GM12891 (cell line): ENCODE results near the gene OSGIN1.

Experiments
- DNase-seq: peaks from one replicate; pipeline ENCODE4 v3.0.0; 2011; ENCODE audit warnings: low spot score; ENCODE audit not compliant: insufficient read length
- FAIRE-seq: peaks from 2 replicates; lab custom pipeline; 2011; peaks lifted over from hg19 to GRCh38; lab: Jason Lieb, UNC
- PAX5 ChIP-seq: IDR thresholded peaks from 2 replicates; pipeline ENCODE4 v1.6.1; 2011; ENCODE audit warnings: low read length, moderate library complexity, mild to moderate bottlenecking; ENCODE audit not compliant: insufficient read depth, severe bottlenecking
- POLR2A ChIP-seq: IDR thresholded peaks from 2 replicates; pipeline ENCODE4 v1.6.1; 2011; ENCODE audit warnings: low read depth, low read length, control low read depth
- POLR2AphosphoS5 ChIP-seq: IDR thresholded peaks from 2 replicates; pipeline ENCODE4 v1.6.1; 2011; ENCODE audit warnings: low read depth, low read length, control low read depth
- POU2F2 ChIP-seq: IDR thresholded peaks from 2 replicates; pipeline ENCODE4 v1.6.1; 2011; ENCODE audit warnings: low read depth, mild to moderate bottlenecking, control low read depth, low read length, moderate library complexity
- SPI1 ChIP-seq: IDR thresholded peaks from 2 replicates; pipeline ENCODE4 v1.6.1; 2011; ENCODE audit warnings: low read depth, low read length, control low read depth
- TAF1 ChIP-seq: IDR thresholded peaks from 2 replicates; pipeline ENCODE4 v1.6.1; 2011; ENCODE audit warnings: low read depth, low read length, control low read depth

Gene OSGIN1

DNA sequence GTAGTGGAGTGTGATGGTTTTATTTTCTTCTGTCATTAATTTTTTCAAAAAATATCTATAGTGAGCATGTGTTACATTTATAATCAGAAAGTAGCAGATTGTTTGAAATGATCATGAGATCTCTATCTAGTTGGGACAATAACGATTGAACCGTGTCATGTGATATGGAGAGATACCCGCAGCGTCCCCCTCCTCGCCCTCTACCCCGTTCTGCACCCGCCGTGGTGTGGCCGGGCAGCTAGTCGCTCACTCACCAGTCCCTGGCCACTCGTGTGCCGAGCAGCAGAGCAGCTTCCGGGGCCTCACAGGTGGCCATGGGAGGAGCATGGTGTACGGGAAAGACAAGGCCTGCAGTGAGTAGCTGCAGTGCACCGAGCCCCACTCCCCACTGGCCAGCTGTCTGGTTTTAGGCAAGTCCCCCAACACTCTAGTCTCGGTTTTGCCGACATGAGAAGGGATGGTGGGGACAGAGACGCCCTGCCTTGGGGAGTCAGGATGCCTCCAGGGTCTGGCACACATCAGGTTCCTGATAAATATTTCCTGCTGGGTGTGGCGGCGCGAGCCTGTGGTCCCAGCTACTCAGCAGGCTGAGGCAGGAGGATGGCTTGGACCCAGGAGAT is 38.8 kb upstream of the OSGIN1 start:
- TF ChIP-seq POLR2A (no peak), POLR2AphosphoS5 (no peak), TAF1 (no peak), PAX5 (no peak), POU2F2 (no peak), SPI1 (no peak)
- DNase-seq, result no peak
- FAIRE-seq, result no peak

DNA sequence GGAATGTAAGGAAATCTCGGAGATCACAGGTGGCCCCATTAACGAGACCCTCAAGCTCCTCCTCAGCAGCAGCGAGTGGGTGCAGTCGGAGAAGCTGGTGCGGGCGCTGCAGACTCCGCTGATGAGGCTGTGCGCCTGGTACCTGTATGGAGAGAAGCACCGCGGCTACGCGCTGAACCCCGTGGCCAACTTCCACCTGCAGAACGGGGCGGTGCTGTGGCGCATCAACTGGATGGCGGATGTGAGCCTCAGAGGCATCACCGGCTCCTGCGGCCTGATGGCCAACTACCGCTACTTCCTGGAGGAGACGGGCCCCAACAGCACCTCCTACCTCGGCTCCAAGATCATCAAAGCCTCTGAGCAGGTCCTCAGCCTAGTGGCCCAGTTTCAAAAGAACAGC is 38.0 kb upstream of the OSGIN1 start:
- FAIRE-seq (no peak), DNase-seq (peak; percentile 7)
- TF ChIP-seq TAF1 (no peak), SPI1 (no peak), POLR2A (no peak), PAX5 (no peak)

DNA sequence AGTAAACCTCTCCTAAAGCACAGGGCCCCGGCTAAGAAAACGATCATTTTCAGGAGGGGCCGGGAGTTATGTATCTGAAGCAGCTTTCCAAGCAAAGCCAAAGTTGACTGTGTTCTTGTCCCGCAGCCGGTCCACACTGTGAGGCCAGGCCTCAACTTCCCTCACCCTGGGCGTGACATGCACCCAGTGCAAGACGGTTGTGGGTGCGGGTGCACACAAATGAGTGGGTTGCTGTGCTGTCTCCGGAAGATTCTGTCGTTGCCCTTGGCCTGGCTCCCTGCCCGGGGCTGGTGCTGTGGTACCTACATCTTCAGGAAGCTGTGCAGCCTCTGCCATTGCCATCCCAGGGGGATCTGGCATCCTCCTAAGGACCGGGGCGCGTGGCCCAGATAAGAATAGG is 37.5 kb upstream of the OSGIN1 start:
- TF ChIP-seq POLR2A (no peak), TAF1 (no peak), PAX5 (no peak), POU2F2 (no peak), SPI1 (no peak), POLR2AphosphoS5 (no peak)
- FAIRE-seq, result no peak
- DNase-seq, result peak; percentile 10

DNA sequence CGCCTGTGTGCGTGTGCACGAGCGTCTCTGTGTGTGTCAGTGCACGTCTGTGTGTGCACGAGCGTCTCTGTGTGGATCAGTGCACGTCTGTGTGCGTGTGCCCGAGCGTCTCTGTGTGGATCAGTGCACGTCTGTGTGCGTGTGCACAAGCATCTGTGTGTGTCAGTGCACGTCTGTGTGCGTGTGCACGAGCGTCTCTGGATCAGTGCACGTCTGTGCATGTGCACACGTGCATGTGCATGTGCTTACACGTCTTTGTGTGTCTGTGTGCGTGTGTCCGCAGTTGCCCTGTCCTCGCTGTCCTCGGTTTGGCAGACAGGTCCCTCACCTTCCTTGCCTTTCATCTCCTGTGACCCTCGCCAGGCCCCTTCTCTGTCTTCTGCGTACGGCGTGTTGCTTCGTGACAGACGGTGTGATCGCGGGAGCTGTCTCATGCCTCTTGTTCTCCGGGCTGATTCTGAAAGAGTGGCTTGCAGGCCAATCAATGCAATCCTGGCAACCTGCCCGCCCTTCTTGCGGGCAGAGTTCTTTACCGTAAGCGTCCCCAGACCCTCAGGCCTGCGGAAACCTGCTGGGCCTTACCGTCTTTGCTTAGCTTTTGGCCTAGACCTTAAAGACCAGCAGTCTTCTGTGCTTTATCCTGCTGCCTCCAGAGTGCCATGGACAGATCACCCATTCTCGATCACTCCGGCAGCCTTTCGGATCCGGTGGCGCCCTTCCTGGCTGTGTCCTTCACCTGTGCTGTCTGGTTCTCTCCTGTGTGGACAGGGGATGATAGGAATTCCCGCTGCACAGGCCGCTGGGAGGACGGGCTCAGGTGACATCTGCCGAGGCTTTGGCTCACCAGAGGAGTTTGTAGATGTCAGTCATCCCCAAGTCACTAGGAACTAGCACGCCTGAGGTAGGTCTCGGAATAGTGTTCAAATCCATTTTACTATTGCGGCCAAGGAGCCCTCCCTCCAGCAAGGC is 35.6 kb upstream of the OSGIN1 start:
- FAIRE-seq, result no peak

DNA sequence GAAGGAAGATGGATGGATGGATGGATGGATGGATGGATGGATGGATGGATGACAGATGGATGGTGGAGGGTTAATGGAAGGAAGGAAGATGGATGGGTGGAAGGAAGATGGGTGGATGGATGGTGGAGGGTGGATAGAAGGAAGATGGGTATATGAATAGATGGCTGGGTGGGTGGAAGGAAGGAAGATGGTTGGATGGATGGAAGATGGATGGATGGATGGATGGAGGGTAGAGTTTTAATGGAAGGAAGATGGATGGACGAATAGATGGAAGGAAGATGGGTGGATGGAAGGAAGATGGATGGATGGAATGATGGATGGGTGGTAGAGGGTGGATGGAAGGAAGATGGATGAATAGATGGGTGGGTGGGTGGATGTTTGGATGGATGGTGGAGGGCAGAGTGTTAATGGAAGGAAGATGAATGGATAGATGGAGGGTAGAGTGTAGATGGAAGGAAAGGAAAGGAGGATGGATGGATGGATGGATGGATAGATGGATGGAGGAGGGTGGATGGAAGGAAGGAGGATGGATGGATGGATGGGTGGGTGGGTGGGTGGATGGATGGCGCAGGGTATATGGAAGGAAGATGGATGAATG is 32.0 kb upstream of the OSGIN1 start:
- DNase-seq (no peak), FAIRE-seq (no peak)
- TF ChIP-seq TAF1, result no peak
- no peak for TF ChIP-seq POU2F2
- TF ChIP-seq POLR2AphosphoS5, result no peak
- no peak for TF ChIP-seq SPI1
- no peak for TF ChIP-seq POLR2A
- no peak for TF ChIP-seq PAX5

More for the DNA sequence above, 35.6 kb upstream of the OSGIN1 start:
- DNase-seq, result no peak
- TF ChIP-seq POU2F2, result no peak
- TF ChIP-seq POLR2A, result no peak
- no peak for TF ChIP-seq POLR2AphosphoS5
- no peak for TF ChIP-seq SPI1
- no peak for TF ChIP-seq PAX5
- no peak for TF ChIP-seq TAF1

DNA sequence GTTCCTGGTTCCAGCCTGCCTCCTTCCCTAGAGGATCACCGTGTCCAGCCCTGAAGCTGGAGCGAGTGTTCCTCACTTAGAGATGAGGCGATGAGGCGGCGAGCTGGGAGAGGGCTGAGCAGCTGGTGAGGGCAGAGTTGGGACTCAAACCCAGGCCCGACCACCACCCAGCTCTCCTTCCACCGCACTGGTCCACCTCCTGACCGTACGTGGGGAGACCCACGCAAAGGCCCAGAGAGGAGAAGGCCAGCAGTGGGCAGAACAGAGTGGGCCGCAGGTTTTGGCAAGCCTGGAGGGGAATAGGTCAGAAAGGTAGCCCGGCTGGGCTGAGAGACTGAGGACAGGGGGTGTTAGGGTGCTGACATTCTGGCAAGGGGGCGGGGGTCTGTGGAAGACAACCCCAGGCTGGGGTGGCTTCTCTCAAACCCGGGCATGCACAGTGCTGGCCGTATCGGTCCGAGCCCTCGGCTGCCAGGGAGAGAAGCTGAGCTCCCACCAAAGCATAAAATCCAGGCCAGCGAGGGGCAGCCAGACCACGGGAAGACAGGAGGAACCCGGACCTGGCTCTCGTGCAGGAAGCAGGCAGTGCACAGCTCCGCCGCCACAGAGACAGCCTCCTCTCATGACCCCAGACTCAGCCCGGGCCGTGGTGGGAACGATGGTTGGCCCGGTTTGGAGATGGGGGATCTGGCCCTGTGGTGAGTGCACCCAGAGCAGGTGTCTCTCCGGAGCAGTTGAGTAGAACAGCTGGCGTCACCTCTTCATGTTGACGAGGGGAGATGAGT is 29.3 kb upstream of the OSGIN1 start:
- no peak for FAIRE-seq
- no peak for DNase-seq
- no peak for TF ChIP-seq POLR2AphosphoS5
- no peak for TF ChIP-seq POLR2A
- no peak for TF ChIP-seq PAX5

DNA sequence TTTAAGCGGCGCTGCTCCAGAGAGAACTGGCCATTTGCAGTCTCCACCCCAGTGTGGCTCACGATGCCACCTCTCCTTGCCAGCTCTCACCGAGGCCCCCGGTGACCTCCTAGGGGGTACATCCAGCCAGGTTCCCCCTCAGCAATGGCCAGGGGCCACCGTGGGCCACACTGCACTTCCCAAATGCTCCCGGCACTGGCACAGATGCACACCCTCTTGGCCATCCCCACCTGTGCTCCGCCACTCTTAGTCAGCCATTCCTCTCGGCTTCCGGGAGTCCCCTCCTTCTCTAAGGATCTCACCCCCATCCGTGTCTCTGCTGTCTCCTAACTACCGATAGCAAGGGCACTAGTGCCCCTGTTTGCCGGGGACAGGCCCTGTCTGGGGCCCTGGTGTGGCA is 28.4 kb upstream of the OSGIN1 start:
- FAIRE-seq (no peak), DNase-seq (no peak)
- TF ChIP-seq PAX5, result no peak
- no peak for TF ChIP-seq POU2F2
- TF ChIP-seq SPI1, result no peak
- TF ChIP-seq POLR2A, result no peak
- no peak for TF ChIP-seq TAF1
- TF ChIP-seq POLR2AphosphoS5, result no peak

DNA sequence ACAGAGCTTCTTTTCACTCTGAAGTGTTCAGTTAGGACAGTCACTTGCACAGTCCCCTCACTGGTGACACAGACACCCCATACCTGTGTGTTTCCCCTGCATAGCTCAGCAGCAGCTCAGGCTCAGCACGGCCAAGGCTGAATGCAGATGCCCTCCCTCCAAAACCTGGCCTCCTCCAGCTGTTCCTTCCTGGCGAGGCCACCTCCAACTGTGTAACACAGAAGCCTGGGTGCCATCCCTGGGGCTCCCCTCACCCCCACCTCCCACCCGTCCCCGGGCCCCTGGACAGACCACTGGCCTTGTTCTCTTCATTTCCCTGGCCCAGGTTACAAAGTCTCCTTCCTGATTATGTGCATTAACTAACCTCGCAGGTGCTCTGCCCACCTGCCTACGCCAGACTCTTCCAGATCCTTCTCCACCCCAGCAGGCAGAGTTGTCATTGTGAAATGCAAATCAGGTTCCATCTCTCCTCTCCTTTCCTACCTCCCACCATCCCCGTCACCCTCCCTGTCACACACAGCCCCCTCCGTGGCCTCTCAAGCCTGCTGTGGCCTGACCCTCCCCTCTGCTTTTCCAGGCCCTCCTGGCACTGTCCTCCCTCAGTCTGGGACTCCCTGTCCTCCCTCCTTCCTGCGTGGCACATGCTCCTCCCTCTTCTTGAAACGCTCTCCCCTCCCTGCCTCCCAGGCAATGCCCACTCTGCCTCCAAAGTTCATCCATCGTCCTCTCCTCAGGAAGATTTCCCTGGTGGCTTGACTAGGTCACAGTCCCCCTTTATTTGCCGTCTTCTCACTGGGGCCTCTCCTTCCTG is 27.7 kb upstream of the OSGIN1 start:
- no peak for TF ChIP-seq POLR2A
- no peak for TF ChIP-seq POU2F2
- no peak for TF ChIP-seq POLR2AphosphoS5
- TF ChIP-seq SPI1, result no peak
- TF ChIP-seq TAF1, result no peak
- no peak for TF ChIP-seq PAX5
- FAIRE-seq (no peak), DNase-seq (no peak)

DNA sequence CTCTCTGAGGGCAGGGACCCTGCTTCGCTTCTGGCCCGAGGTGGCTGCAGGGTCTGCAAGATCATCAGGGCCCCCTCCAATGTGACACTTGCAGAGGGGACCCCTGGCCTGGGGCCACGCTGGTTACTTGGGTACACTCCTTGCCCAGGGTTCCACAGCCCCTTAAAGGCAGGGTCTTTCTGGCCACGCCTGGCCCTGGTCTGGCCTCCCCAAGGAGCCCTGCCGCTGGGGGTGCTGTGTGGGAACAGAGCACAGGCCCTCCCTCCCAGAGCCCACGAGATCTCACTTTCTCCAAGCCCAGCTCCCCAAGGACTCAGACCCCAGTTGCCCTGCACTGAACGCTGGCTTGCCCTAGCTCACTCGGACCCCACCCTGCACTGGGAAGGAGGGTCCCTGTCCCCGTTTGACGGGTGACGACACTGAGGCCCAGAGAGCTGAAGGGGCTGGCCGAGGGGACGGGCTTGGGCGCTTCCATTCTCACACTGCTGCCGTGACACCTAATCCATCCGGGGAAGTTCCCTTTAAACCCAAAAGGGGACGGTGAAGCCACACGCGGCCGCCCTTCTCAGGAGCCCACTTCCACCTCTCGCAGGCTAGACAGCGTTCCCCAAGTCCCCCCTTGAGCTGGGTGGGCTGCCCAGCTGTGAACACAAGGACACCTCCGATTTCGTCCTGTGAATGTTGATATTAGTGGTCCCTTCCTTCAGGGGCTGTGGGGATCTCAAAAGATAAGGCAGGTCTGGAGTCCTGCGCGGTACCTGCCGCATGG is 26.9 kb upstream of the OSGIN1 start:
- TF ChIP-seq TAF1 (no peak), PAX5 (no peak), SPI1 (no peak), POU2F2 (no peak), POLR2AphosphoS5 (no peak), POLR2A (no peak)
- FAIRE-seq, result no peak

More for the DNA sequence above, 26.9 kb upstream of the OSGIN1 start:
- DNase-seq, result no peak
